CD8-positive, alpha-beta memory T cell (primary cell): ENCODE measurements around the gene ABHD17C. TPM values are rescaled to one million over a fixed set of nuclear protein-coding genes. Genes with fewer than 3 reads are reported as not detected.
A peak's percentile ranks its signal among the peaks of the same experiment; 100 is the strongest.

ENCODE experiments used
- CTCF ChIA-PET: fragments of 350-600 bp; sonication (Branson Sonifier 250); formaldehyde crosslinking; loops from one replicate; lab custom pipeline; 2021; ENCODE audit warnings: antibody characterized with exemption; lab: Charles Lee
- POLR2A ChIA-PET: fragments of 350-600 bp; sonication (Branson Sonifier 250); formaldehyde crosslinking; loops from one replicate; lab custom pipeline; 2021; ENCODE audit warnings: antibody characterized with exemption; lab: Charles Lee
- DNase-seq, 5 donors: peaks; one replicate each; pipeline versions ENCODE4 v3.0.0 to v3.0.0-alpha.2; 2020 to 2022; ENCODE audit warnings: mixed read lengths in 1 of 5
- H3K27ac ChIP-seq: one replicate; pipeline ENCODE4 v1.7.0; 2013; ENCODE audit warnings: low read depth, mild to moderate bottlenecking, low read length, moderate library complexity
- H3K27me3 ChIP-seq: 2 replicates; pipeline ENCODE4 v1.7.0; 2013; ENCODE audit warnings: low read length, mild to moderate bottlenecking; ENCODE audit not compliant: insufficient read depth, poor library complexity, severe bottlenecking
- H3K36me3 ChIP-seq: 2 replicates; pipeline ENCODE4 v1.7.0; 2013; ENCODE audit warnings: mild to moderate bottlenecking, low read length, moderate library complexity; ENCODE audit not compliant: insufficient read depth
- H3K4me1 ChIP-seq: 2 replicates; pipeline ENCODE4 v1.7.0; 2013; ENCODE audit warnings: mild to moderate bottlenecking, low read length, moderate library complexity; ENCODE audit not compliant: insufficient read depth
- H3K4me3 ChIP-seq: 2 replicates; pipeline ENCODE4 v1.7.0; 2013; ENCODE audit warnings: mild to moderate bottlenecking, low read length
- H3K9me3 ChIP-seq: 2 replicates; pipeline ENCODE4 v1.7.0; 2013; ENCODE audit warnings: mild to moderate bottlenecking, low read length
- H3K27ac Mint-ChIP-seq, 8 donors: one replicate each; pipeline ENCODE4 v1.8.0; 2020 to 2021; ENCODE audit warnings: mixed read lengths in 8 of 8, mild to moderate bottlenecking in 6 of 8, inconsistent platforms in 3 of 8, moderate library complexity in 3 of 8
- H3K27me3 Mint-ChIP-seq, 2 donors: one replicate each; pipeline ENCODE4 v1.8.0; 2020 to 2021; ENCODE audit warnings: mixed read lengths in 2 of 2, mild to moderate bottlenecking in 1 of 2, moderate library complexity in 1 of 2
- H3K36me3 Mint-ChIP-seq, 3 donors: one replicate each; pipeline ENCODE4 v1.8.0; 2020 to 2021; ENCODE audit warnings: mixed read lengths in 3 of 3, inconsistent platforms in 1 of 3, mild to moderate bottlenecking in 1 of 3
- H3K4me1 Mint-ChIP-seq, 3 donors: one replicate each; pipeline ENCODE4 v1.8.0; 2020 to 2021; ENCODE audit warnings: mixed read lengths in 3 of 3, inconsistent platforms in 1 of 3, mild to moderate bottlenecking in 1 of 3
- H3K4me3 Mint-ChIP-seq, 7 donors: one replicate each; pipeline ENCODE4 v1.8.0; 2020 to 2021; ENCODE audit warnings: mixed read lengths in 7 of 7, mild to moderate bottlenecking in 6 of 7, moderate library complexity in 4 of 7, inconsistent platforms in 2 of 7
- H3K9me3 Mint-ChIP-seq, 5 donors: one replicate each; pipeline ENCODE4 v1.8.0; 2020 to 2022; ENCODE audit warnings: mixed read lengths in 5 of 5, mild to moderate bottlenecking in 3 of 5, moderate library complexity in 2 of 5, inconsistent platforms in 1 of 5
- polyA plus RNA-seq: library from polyadenylated mRNA; unstranded; fragments of 300-500 nt; fragmentation: Illumina TruSeq; gene quantifications from one replicate; pipeline ENCODE4 v1.2.3, GENCODE V29; 2021
- total RNA-seq, 2 experiments: library from RNA; stranded (reverse); gene quantifications; one replicate each; pipeline ENCODE4 v1.2.3, GENCODE V29; 2021

The ABHD17C gene
- total and polyA plus RNA-seq, 3 experiments from 2014 or later = 3.1 to 6.3 (median 5.6) TPM

- H3K27ac Mint-ChIP-seq = no peak overlapping the region
- H3K27ac ChIP-seq = no peak overlapping the region
- ChIA-PET CTCF (no interaction called here), POLR2A (no interaction called here)
- no peaks in the 10 kb centered on the region for H3K9me3 Mint-ChIP-seq
- H3K4me3 Mint-ChIP-seq = no peak overlapping the region
- DNase-seq = no peak
- no peak overlapping the region for H3K4me3 ChIP-seq
- H3K4me1 Mint-ChIP-seq = no peaks in the 10 kb centered on the region
- no peaks in the 10 kb centered on the region for H3K27me3 Mint-ChIP-seq
- no peaks in the 10 kb centered on the region for H3K9me3 ChIP-seq
- peaks cover 0 to 8% (median 3%) of the 10 kb centered on the region in 3 donors for H3K36me3 Mint-ChIP-seq
- no peaks in the 10 kb centered on the region for H3K27me3 ChIP-seq
- no peaks in the 10 kb centered on the region for H3K4me1 ChIP-seq
- H3K36me3 ChIP-seq = no peaks in the 10 kb centered on the region
These were observed 38.4 kb downstream of the ABHD17C start for GRCh38 chr15:80733460-80733859.

DNA sequence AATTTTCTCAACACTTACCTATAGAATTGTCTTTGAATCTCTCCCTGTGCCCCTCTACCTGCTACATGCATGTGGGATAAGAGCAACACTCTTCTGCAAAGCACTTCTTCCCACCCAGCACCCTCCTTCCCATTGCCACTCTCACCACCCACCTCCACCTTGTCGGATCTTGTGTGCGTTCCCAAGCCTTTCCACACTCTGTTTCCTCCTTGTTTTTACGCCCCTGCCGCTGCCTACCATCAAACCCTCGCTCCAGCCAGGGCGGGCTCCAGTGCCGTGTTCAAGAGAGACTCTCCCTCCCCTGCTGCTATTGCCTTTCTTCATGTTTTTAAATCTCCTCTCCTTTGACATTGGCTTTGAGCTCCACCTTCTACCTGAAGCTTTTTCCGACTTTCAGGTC, 40.2 kb downstream of the ABHD17C start:
- Mint-ChIP-seq H3K36me3 (peaks cover 0 to 16% (median 3%) of the 10 kb centered on the region in 3 donors), H3K27me3 (no peaks in the 10 kb centered on the region), H3K4me1 (no peaks in the 10 kb centered on the region), H3K9me3 (peaks cover 0 to 2% (median 0%) of the 10 kb centered on the region in 5 donors), H3K27ac (no peak overlapping the region), H3K4me3 (no peak overlapping the region)
- Histone ChIP-seq H3K9me3 (no peaks in the 10 kb centered on the region), H3K36me3 (no peaks in the 10 kb centered on the region), H3K4me3 (no peak overlapping the region), H3K27ac (no peak overlapping the region), H3K4me1 (no peaks in the 10 kb centered on the region), H3K27me3 (no peaks in the 10 kb centered on the region)
- POLR2A ChIA-PET = no interaction called here
- CTCF ChIA-PET = no interaction called here
- no peak for DNase-seq

DNA sequence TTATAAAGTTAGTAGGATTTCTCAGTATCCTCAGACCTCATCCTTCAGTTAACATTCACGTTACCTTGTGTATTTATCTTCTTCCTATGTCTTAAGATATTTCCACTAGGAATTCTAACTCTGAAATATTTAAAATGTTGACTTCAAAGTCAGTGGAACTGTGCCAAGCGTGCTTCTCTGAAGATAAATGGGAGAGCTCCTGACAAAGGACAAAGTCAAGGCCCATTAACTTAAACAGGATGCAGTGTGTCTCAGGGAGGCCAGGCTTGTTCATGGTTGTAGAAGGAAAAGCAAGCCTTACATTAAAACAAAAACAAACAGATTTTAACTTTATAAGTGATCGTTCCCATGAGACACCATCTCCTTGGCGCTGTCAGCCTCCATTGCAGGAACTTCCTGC, 41.5 kb downstream of the ABHD17C start:
- peaks cover 0 to 2% (median 0%) of the 10 kb centered on the region in 5 donors for H3K9me3 Mint-ChIP-seq
- H3K27ac Mint-ChIP-seq = no peak overlapping the region
- Histone ChIP-seq H3K27ac (no peak overlapping the region), H3K4me3 (no peak overlapping the region), H3K36me3 (no peaks in the 10 kb centered on the region), H3K4me1 (no peaks in the 10 kb centered on the region), H3K9me3 (no peaks in the 10 kb centered on the region), H3K27me3 (no peaks in the 10 kb centered on the region)
- H3K36me3 Mint-ChIP-seq = peaks cover 0 to 16% (median 3%) of the 10 kb centered on the region in 3 donors
- no peaks in the 10 kb centered on the region for H3K27me3 Mint-ChIP-seq
- no peaks in the 10 kb centered on the region for H3K4me1 Mint-ChIP-seq
- no peak for DNase-seq
- H3K4me3 Mint-ChIP-seq = no peak overlapping the region
- ChIA-PET CTCF (no interaction called here), POLR2A (no interaction called here)

- Histone ChIP-seq H3K27ac (no peak overlapping the region), H3K27me3 (no peaks in the 10 kb centered on the region), H3K4me1 (no peaks in the 10 kb centered on the region), H3K36me3 (no peaks in the 10 kb centered on the region), H3K9me3 (no peaks in the 10 kb centered on the region), H3K4me3 (no peak overlapping the region)
- H3K27ac Mint-ChIP-seq = peak overlapping the region in 1 of 8 donors; percentile 0
- ChIA-PET POLR2A (no interaction called here), CTCF (interaction anchor here (1.5 kb wide), 1 partner anchor 29 kb away, joined by 3 read pairs; no protein-coding TSS in a partner anchor)
- H3K9me3 Mint-ChIP-seq = peaks cover 0 to 2% (median 0%) of the 10 kb centered on the region in 5 donors
- no peak overlapping the region for H3K4me3 Mint-ChIP-seq
- H3K36me3 Mint-ChIP-seq = peaks cover 0 to 16% (median 3%) of the 10 kb centered on the region in 3 donors
- no peaks in the 10 kb centered on the region for H3K27me3 Mint-ChIP-seq
- H3K4me1 Mint-ChIP-seq = no peaks in the 10 kb centered on the region
- no peak for DNase-seq
These were observed 44.8 kb downstream of the ABHD17C start for GRCh38 chr15:80739919-80740318.

DNA sequence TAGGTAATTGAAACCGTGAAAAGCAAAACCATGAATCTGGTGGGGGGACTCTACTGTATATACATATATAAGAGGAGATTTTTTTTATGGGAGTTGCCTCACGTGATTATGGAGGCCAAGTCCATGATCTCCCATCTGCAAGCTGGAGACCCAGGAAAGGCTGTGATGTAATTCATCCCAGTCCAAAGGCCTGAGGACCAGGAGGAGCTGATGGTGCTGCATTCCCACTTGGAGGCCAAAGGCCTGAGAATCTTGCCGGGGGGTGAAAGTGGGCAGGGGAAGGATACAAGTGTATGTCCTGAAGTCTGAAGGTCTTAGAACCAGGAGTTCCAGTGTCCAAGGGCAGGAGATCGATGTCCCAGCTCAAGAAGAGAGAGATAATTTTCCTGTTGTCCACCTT, 47.0 kb downstream of the ABHD17C start:
- Histone ChIP-seq H3K36me3 (no peaks in the 10 kb centered on the region), H3K4me3 (no peak overlapping the region), H3K27ac (no peak overlapping the region), H3K27me3 (no peaks in the 10 kb centered on the region), H3K4me1 (no peaks in the 10 kb centered on the region), H3K9me3 (no peaks in the 10 kb centered on the region)
- Mint-ChIP-seq H3K9me3 (peaks cover 0 to 8% (median 0%) of the 10 kb centered on the region in 5 donors), H3K4me3 (peak overlapping the region in 1 of 7 donors; percentile 2), H3K27ac (peak overlapping the region in 1 of 8 donors; percentile 74), H3K4me1 (no peaks in the 10 kb centered on the region), H3K27me3 (no peaks in the 10 kb centered on the region), H3K36me3 (peaks cover 0 to 24% (median 6%) of the 10 kb centered on the region in 3 donors)
- ChIA-PET CTCF (no interaction called here), POLR2A (no interaction called here)
- DNase-seq = no peak

GRCh38 chr15:80743189-80743833, 48.2 kb downstream of the ABHD17C start:
- Mint-ChIP-seq H3K36me3 (peaks cover 0 to 16% (median 3%) of the 10 kb centered on the region in 3 donors), H3K9me3 (peaks cover 0 to 8% (median 0%) of the 10 kb centered on the region in 5 donors), H3K4me1 (no peaks in the 10 kb centered on the region), H3K4me3 (no peak overlapping the region), H3K27me3 (no peaks in the 10 kb centered on the region), H3K27ac (peak overlapping the region in 1 of 8 donors; percentile 39)
- H3K27ac ChIP-seq = no peak overlapping the region
- H3K27me3 ChIP-seq = no peaks in the 10 kb centered on the region
- no peak for DNase-seq
- CTCF ChIA-PET = no interaction called here
- H3K36me3 ChIP-seq = no peaks in the 10 kb centered on the region
- POLR2A ChIA-PET = no interaction called here
- no peak overlapping the region for H3K4me3 ChIP-seq
- no peaks in the 10 kb centered on the region for H3K4me1 ChIP-seq
- H3K9me3 ChIP-seq = no peaks in the 10 kb centered on the region

- Histone ChIP-seq H3K4me3 (no peak overlapping the region), H3K27me3 (no peaks in the 10 kb centered on the region), H3K4me1 (no peaks in the 10 kb centered on the region), H3K9me3 (no peaks in the 10 kb centered on the region), H3K27ac (no peak overlapping the region), H3K36me3 (no peaks in the 10 kb centered on the region)
- DNase-seq = no peak
- H3K27me3 Mint-ChIP-seq = no peaks in the 10 kb centered on the region
- H3K4me3 Mint-ChIP-seq = no peak overlapping the region
- peaks cover 0 to 11% (median 3%) of the 10 kb centered on the region in 3 donors for H3K36me3 Mint-ChIP-seq
- H3K9me3 Mint-ChIP-seq = peaks cover 0 to 8% (median 0%) of the 10 kb centered on the region in 5 donors
- ChIA-PET CTCF (no interaction called here), POLR2A (no interaction called here)
- H3K27ac Mint-ChIP-seq = peak overlapping the region in 1 of 8 donors; percentile 22
- H3K4me1 Mint-ChIP-seq = no peaks in the 10 kb centered on the region
These were observed 49.3 kb downstream of the ABHD17C start for GRCh38 chr15:80744415-80744814.

DNA sequence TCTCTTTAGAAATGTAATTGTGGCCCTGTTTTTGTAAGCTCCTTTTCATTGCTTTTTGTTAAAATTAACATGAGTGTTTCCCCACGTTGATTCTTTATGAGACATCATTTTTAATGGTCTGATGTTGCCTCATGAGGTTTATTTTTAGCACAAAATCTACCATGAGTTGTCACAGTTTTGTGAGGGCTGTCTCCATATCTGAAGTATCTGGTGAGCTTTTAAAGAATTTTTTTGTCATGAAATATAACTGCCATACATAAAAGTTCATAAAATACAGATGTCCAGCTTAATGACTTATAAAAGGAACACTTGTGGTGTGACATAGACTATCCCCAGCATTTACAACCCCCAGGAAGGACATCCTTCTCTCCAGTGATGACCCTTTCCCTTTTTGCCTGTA, 49.7 kb downstream of the ABHD17C start:
- no peaks in the 10 kb centered on the region for H3K27me3 ChIP-seq
- no peaks in the 10 kb centered on the region for H3K9me3 ChIP-seq
- H3K36me3 ChIP-seq = no peaks in the 10 kb centered on the region
- Mint-ChIP-seq H3K36me3 (peaks cover 1 to 11% (median 3%) of the 10 kb centered on the region in 3 donors), H3K4me1 (no peaks in the 10 kb centered on the region), H3K9me3 (peaks cover 0 to 8% (median 0%) of the 10 kb centered on the region in 5 donors), H3K4me3 (no peak overlapping the region), H3K27ac (peak overlapping the region in 2 of 8 donors; percentile 3 to 22), H3K27me3 (no peaks in the 10 kb centered on the region)
- H3K4me3 ChIP-seq = no peak overlapping the region
- no peak overlapping the region for H3K27ac ChIP-seq
- H3K4me1 ChIP-seq = no peaks in the 10 kb centered on the region
- CTCF ChIA-PET = no interaction called here
- DNase-seq = no peak
- POLR2A ChIA-PET = no interaction called here
